ENCODE measurements around the gene DNAH3.
"Not testable (repeated sequence)": the region's sequence is repeated elsewhere in the genome, so short reads cannot be mapped to it uniquely, and the experiment has no call there.

The DNAH3 gene

GRCh38 chr16:21069986-21070385, 80.7 kb downstream of the DNAH3 start:
- no peak for DNase-seq

GRCh38 chr16:21064203-21064602, 86.4 kb downstream of the DNAH3 start:
- DNase-seq, result no peak

DNA sequence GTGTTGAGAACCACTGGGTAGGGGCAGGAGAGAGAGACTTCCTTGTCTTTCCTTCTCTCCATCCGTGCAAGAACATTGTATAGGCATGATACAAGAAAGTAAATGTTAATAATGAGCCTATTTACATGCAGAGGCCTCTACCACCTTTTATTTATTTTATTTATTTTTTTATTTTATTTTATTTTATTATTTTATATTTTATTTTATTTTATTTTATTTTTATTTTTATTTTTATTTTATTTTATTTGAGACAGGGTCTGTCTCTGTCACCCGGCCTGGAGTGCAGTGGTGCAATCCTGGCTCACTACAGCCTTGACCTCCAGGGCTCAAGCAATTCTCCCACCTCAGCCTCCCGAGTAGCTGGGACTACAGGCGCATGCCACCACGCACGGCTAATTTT, 87.3 kb downstream of the DNAH3 start:
- DNase-seq, result not testable (repeated sequence)

- no peak for DNase-seq
Observed at GRCh38 chr16:21060027-21060510, 90.6 kb downstream of the DNAH3 start.

DNA sequence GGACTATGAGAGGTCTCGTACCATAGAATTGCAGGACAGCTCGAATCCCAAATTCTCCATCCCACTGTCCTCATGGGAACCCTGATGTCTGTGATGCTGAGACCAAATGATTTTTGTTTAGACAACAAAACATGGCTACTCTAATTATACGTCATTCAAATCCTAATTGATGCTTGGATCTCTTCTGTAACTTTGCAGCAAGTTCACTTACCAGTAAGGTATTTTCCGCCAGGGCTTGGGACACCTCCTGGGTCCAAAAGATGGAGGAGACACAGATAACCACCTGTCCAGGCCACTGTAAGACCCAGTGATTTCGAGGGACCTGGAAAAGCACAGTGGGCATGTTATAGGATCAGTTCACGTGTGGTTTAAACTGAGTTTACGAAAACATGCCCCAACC, 92.8 kb downstream of the DNAH3 start:
- no peak for DNase-seq

- DNase-seq, result no peak
Observed at GRCh38 chr16:21056396-21056795, 94.2 kb downstream of the DNAH3 start.

DNA sequence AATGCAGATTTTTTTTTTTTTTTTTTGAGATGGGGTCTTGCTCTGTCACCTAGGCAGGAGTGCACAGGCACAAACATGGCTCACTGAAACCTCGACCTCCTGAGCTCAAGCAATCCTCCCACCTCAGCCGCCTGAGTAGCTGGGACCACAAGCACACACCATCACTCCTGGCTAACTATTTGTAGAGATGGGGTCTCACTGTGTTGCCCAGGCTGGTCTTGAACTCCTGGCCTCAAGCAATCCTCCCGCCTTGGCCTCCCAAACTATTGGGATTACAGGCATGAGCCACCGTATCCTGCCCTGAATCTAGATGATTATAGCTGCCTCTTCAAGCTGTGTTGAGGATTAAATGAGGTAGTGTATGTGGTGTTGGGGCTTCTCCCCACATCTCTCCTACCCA, 94.9 kb downstream of the DNAH3 start:
- not testable (repeated sequence) for DNase-seq

DNA sequence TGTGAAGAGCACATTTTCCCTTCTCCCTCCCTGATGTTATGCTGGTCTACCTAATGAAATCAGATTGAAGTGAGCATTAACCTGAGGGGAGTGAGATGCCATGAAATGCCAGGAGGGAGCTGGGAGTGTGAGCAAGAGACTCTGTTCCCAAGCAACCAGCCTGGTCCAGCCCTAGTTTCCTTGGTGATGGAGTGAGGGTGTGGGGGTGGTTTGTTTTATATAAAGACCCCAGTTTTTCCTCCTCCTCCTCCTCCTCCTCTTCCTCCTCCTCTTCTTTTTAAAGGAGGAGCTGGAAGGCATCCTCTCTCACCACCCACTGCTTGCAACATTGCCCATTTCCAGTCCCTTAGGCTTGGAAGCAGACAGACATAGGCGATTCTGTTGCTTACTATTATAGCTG, 97.1 kb downstream of the DNAH3 start:
- no peak for DNase-seq

DNA sequence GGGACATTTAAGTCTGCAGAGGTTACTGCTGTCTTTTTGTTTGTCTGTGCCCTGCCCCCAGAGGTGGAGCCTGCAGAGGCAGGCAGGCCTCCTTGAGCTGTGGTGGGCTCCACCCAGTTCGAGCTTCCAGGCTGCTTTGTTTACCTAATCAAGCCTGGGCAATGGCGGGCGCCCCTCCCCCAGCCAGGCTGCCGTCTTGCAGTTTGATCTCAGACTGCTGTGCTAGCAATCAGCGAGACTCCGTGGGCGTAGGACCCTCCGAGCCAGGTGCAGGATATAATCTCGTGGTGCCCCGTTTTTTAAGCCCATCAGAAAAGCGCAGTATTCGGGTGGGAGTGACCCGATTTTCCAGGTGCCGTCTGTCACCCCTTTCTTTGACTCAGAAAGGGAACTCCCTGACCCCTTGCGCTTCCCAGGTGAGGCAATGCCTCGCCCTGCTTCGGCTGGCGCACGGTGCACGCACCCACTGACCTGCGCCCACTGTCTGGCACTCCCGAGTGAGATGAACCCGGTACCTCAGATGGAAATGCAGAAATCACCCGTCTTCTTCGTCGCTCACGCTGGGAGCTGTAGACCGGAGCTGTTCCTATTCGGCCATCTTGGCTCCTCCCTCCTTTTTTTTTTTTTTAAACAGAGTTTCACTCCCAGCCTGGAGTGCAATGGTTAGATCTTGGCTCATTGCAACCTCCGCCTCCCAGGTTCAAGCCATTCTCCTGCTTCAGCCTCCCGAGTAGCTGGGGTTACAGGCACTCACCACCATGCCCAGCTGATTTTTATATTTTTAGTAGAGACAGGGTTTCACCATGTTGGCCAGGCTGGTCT, 102.3 kb downstream of the DNAH3 start:
- DNase-seq, result not testable (repeated sequence)

DNA sequence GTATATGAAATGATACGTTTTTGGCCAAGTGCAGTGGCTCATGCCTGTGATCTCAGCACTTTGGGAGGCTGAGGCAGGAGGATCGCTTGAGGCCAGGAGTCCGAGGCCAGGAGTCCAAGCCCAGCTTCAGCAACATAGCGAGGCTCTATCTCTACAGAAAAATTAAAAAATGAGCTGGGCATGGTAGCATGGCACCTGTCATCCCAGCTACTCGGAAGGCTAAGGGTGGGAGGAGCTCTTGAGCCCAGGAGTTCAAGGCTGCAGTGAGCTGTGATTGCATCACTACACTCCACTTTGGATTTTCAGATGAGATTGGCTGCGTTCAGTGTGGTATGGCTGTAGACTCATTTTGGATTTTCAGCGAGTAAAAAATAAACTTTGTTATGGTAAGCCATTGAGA, 112.4 kb downstream of the DNAH3 start:
- DNase-seq, result no peak

DNA sequence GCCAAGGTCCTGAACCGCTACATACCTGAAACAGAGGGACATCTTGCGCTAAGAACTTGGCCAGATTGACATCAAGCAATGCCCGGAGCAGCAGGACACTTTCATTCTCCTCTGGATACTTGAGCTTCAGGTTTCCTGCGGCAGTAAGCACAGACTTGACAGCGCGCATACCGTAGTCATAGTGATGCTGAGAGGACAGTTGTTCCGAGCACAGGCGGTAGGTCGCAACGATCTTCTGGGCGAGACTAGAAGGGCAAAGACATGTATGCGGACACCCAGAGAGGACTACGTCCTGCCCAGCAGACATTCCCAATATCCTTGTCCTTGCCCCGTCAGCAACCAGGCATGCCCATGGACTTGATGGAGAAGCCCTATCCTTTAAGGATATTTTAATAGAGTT, 112.9 kb downstream of the DNAH3 start:
- DNase-seq, result no peak

- no peak for DNase-seq
Observed at GRCh38 chr16:21037168-21037567, 113.5 kb downstream of the DNAH3 start.

GRCh38 chr16:21036471-21036870, 114.2 kb downstream of the DNAH3 start:
- no peak for DNase-seq

- DNase-seq, result no peak
Observed at GRCh38 chr16:21033704-21034103, 116.9 kb downstream of the DNAH3 start.

- no peak for DNase-seq
Observed at GRCh38 chr16:21033264-21033663, 117.4 kb downstream of the DNAH3 start.

DNA sequence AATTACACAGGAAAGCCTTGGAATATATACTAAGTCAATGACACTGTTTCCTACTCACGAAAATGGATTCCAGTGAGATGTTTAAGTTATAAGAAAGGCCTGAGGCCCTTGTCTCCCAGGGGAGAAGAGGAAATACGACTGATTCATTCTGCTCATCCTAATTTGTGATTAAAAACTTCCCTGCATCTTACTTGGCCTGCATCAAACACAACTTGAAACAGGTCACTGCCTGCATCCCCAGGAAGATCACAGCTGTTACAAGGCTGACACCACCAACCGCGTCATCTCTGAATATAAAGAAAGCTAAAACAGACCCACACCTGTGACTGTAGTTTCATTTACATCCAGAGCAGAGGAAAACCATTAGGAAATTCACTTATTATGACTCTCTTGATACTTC, 121.9 kb downstream of the DNAH3 start:
- no peak for DNase-seq

GRCh38 chr16:21026846-21027245, 123.8 kb downstream of the DNAH3 start:
- no peak for DNase-seq

DNA sequence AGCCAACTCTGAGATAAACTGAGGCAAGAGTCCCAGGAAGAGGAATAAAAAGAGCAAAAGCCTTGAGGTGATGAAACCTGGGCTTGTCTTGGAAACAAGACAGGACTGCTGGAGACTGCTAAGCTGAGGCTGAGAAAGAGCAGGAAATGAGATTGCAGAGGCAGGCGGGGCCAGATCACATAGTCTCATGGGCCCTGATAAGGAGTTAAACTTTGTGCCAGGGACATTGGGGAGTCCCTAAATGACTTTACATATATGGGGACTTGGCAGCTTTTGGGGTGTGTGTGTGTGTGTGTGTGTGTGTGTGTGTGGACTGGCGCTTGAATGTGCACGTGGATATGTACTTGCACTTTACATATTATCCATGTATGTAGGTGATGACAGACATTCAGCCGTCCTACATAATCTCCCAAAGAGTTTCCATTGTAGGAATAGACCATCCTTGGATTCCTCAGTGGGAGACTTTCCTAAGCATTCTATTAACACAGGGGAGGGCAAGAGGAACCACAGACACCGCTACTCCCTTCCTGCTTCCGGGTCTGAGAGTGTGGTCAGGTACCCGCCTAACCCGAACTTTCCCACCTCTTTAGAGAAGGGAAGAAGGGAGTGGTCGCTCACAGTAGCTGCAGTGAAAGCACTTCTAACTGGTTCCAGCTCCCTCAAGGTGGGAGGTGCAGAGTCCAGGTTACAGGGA, 127.0 kb downstream of the DNAH3 start:
- no peak for DNase-seq

- DNase-seq, result no peak
Observed at GRCh38 chr16:21021316-21021715, 129.3 kb downstream of the DNAH3 start.

DNA sequence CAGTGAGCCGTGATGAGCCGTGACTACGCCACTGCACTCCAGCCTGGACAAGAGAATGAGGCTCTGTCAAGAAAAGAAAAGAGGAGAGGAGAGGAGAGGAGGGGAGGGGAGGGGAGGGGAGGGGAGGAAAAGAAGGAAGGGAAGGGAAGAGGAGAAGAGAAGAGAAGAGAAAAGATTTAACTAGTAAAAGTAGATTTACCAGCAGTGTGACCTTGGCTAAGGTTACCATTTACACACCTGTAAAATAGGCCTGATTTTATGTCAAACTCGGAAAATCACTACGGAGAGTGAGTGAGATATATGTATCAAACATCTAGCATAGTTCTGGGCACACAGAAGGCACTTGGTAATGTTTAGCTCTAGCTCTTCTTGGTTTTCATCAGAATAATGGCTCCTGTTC, 140.8 kb downstream of the DNAH3 start:
- no peak for DNase-seq

DNA sequence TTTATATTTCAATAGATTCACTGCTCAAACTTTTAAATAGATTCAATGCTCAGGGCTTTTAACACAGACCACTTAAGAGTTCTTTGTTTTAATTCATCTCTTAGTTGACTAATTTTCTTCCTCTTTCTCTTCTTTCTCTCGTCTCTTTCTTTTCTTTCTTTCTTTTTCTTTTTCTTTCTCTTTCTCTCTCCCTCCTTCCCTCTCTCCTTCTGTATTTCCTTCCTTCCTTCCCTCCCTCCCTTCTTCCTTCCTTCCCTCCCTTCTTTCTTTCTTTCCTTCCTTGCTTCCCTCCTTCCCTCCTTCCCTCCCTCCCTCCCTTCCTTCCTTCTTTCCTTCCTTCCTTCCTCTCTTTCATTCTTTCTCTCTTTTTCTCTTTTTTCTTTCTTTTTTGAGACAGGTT, 145.6 kb downstream of the DNAH3 start:
- no peak for DNase-seq

DNA sequence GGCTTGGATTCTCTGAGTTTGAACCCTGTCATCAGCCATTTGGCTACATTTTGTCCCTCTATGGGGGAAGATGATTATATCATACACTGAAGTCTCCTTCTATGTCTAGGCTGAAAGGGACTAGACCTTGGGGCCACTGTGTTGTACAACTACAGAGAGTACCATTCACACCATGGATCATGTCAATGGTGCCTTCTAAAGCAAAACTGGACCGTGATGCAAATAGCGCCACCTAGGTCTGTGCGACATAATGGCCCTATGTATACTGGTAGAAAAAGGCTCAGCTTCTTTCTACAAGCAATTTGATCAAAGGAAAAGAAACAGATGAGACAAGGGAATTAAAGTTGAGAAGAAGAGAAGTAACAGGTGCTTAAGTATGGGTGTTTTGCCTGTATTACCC, 149.4 kb downstream of the DNAH3 start:
- DNase-seq, result no peak

DNA sequence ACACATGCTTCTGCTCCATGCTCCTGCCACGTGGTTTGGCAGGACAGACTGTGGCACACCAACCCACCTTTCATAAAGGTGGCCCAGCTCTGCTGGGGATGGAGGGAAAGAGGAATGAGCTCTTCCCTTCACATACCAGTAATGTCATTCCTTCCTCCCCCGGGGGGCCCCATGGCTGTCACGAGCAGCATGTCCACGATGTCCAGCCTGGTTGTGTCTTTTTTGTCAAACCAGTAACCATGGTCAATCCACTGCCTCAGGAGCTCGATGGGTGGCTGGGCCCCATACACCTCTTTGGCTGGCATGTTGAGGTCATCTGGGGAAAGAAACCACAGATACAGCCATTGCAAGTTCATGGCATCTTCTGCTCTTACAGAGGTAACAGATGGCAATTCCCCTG, 153.5 kb downstream of the DNAH3 start:
- no peak for DNase-seq

GRCh38 chr16:20995711-20996110, 154.9 kb downstream of the DNAH3 start:
- no peak for DNase-seq
